Loucy (cell line): ENCODE measurements around the gene MICU1.

Experiments used
- H2AFZ ChIP-seq: fragments of 200-600 bp; sonication (generic); 2 replicates; pipeline ENCODE4 v1.6.0; 2016; ENCODE audit warnings: antibody characterized with exemption, mild to moderate bottlenecking, low read length, moderate library complexity
- H3F3A ChIP-seq: fragments of 200-600 bp; 2 replicates; pipeline ENCODE4 v1.6.0; 2016; ENCODE audit warnings: antibody characterized with exemption, low read depth, mild to moderate bottlenecking
- H3K27me3 ChIP-seq: fragments of 200-600 bp; sonication (generic); 2 replicates; pipeline ENCODE4 v1.6.1; 2014; ENCODE audit warnings: low read length, mild to moderate bottlenecking; ENCODE audit not compliant: insufficient read depth, poor library complexity, severe bottlenecking
- H3K36me3 ChIP-seq: fragments of 200-600 bp; sonication (generic); 2 replicates; pipeline ENCODE4 v1.6.1; 2016; ENCODE audit warnings: low read length; ENCODE audit not compliant: insufficient read depth
- H3K4me1 ChIP-seq: fragments of 200-600 bp; sonication (generic); 2 replicates; pipeline ENCODE4 v1.5.1; 2014; ENCODE audit warnings: low read length, mild to moderate bottlenecking; ENCODE audit not compliant: insufficient read depth, poor library complexity, severe bottlenecking
- H3K4me2 ChIP-seq: fragments of 200-600 bp; sonication (generic); 2 replicates; pipeline ENCODE4 v1.6.0; 2014; ENCODE audit warnings: antibody characterized with exemption, low read length, low read depth, mild to moderate bottlenecking; ENCODE audit not compliant: poor library complexity, severe bottlenecking
- H3K4me3 ChIP-seq: fragments of 200-600 bp; sonication (generic); 2 replicates; pipeline ENCODE4 v1.5.1; 2014; ENCODE audit warnings: low read length, mild to moderate bottlenecking, mixed read lengths; ENCODE audit not compliant: poor library complexity, severe bottlenecking
- H3K79me2 ChIP-seq: fragments of 200-600 bp; sonication (generic); 2 replicates; pipeline ENCODE4 v1.6.1; 2014; ENCODE audit warnings: low read length; ENCODE audit not compliant: insufficient read depth
- H3K9ac ChIP-seq: fragments of 200-600 bp; sonication (generic); 2 replicates; pipeline ENCODE4 v1.6.0; 2014; ENCODE audit warnings: mild to moderate bottlenecking, low read depth, low read length, moderate library complexity; ENCODE audit not compliant: poor library complexity, severe bottlenecking
- H3K9me2 ChIP-seq: fragments of 200-600 bp; sonication (generic); replicated peaks from 2 replicates; pipeline ENCODE4 v1.6.1; 2016; ENCODE audit warnings: low read depth, low read length, mixed read lengths
- H3K9me3 ChIP-seq: fragments of 200-600 bp; sonication (generic); 2 replicates; pipeline ENCODE4 v1.6.1; 2014; ENCODE audit warnings: mild to moderate bottlenecking, antibody characterized with exemption, low read length, low read depth; ENCODE audit not compliant: insufficient read depth
- H4K20me1 ChIP-seq: fragments of 200-600 bp; sonication (generic); 2 replicates; pipeline ENCODE4 v1.6.0; 2014; ENCODE audit warnings: antibody characterized with exemption, low read length, mild to moderate bottlenecking; ENCODE audit not compliant: insufficient read depth, poor library complexity, severe bottlenecking
- CTCF ChIP-seq: fragments of 200-600 bp; sonication (generic); conservative IDR thresholded peaks from 2 replicates; pipeline ENCODE4 v1.5.1; 2014; ENCODE audit warnings: mild to moderate bottlenecking, antibody characterized with exemption, low read length
- EZH2phosphoT487 ChIP-seq: fragments of 200-600 bp; IDR thresholded peaks from 2 replicates; pipeline ENCODE4 v1.6.1; 2018; ENCODE audit warnings: antibody characterized with exemption, mild to moderate bottlenecking, moderate library complexity, borderline replicate concordance

Gene MICU1

DNA sequence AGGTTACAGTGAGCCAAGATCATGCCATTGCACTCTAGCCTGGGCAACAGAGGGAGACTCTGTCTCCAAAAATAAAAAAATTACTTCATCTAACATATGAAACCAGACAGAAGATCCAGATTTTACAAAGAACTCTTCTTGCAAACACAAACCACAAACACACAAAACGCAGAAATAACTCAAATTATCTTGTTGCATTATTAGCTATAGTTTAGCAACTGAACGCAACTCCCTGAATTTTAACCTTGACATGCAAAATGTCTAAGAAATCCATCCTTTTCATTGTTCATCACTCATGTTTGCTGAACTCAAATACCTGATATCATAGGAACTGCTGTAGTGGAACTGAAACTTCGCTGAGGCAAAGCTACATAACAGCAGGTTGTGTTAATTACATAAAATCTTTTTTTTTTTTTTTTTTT lies 64.1 kb downstream of the MICU1 start:
- H3K9me3 ChIP-seq = no peaks in the 10 kb centered on the region
- H4K20me1 ChIP-seq = no peaks in the 10 kb centered on the region
- no peak overlapping the region for H3K9ac ChIP-seq
- H2AFZ ChIP-seq = no peak overlapping the region
- no peaks in the 10 kb centered on the region for H3F3A ChIP-seq
- no peaks in the 10 kb centered on the region for H3K9me2 ChIP-seq
- no peak overlapping the region for H3K4me2 ChIP-seq
- H3K79me2 ChIP-seq = no peaks in the 10 kb centered on the region
- no peak overlapping the region for H3K4me3 ChIP-seq
- no peaks in the 10 kb centered on the region for H3K27me3 ChIP-seq
- peaks cover 39% of the 10 kb centered on the region; the same call in 1 of the 2 replicates for H3K36me3 ChIP-seq
- peaks cover 7% of the 10 kb centered on the region for H3K4me1 ChIP-seq
- no peak for TF ChIP-seq EZH2phosphoT487
- TF ChIP-seq CTCF = no peak

DNA sequence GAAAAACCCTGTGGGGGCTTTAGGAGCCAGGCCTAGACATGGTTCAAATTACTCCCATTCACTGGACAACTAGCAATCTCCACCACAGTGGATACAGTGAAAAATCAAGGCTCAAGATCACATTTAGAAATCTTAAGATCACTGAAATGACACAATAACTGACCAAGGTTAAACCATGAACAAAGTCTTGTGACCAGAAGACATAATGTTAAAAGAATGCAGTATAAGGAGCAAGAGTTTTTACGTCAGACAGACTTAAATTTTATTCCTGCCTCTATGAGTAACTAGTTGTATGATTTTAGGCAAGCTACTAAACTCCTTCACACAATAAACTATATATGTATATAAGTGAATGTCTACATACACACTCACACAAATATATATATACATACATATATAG lies 68.5 kb downstream of the MICU1 start:
- Histone ChIP-seq H3K79me2 (no peaks in the 10 kb centered on the region), H3K9me2 (no peaks in the 10 kb centered on the region), H3K9ac (no peak overlapping the region), H2AFZ (no peak overlapping the region), H3K4me2 (no peak overlapping the region), H4K20me1 (no peaks in the 10 kb centered on the region), H3K27me3 (no peaks in the 10 kb centered on the region), H3K9me3 (no peaks in the 10 kb centered on the region), H3F3A (no peaks in the 10 kb centered on the region), H3K4me1 (no peaks in the 10 kb centered on the region), H3K4me3 (no peak overlapping the region), H3K36me3 (peaks cover 21% of the 10 kb centered on the region; the same call in 1 of the 2 replicates)
- TF ChIP-seq CTCF (no peak), EZH2phosphoT487 (no peak)

- Histone ChIP-seq H3K4me3 (no peak overlapping the region), H3K4me2 (no peak overlapping the region), H2AFZ (no peak overlapping the region), H3K9me2 (no peaks in the 10 kb centered on the region), H3K79me2 (no peaks in the 10 kb centered on the region), H3K36me3 (peaks cover 28% of the 10 kb centered on the region; the same call in 1 of the 2 replicates), H3K9ac (no peak overlapping the region), H4K20me1 (no peaks in the 10 kb centered on the region), H3K4me1 (no peaks in the 10 kb centered on the region), H3F3A (no peaks in the 10 kb centered on the region), H3K9me3 (no peaks in the 10 kb centered on the region), H3K27me3 (no peaks in the 10 kb centered on the region)
- TF ChIP-seq EZH2phosphoT487 (no peak), CTCF (no peak)
These were observed 73.0 kb downstream of the MICU1 start for GRCh38 chr10:72552857-72553256.
